HEK293 (cell line): ENCODE results near the gene TMEM167B.

Experiments
- CTCF ChIA-PET: fragments of 350-600 bp; formaldehyde crosslinking; extraction: SDS; loops from one replicate; lab custom pipeline; 2021; ENCODE audit warnings: antibody characterized with exemption; lab: Yijun Ruan, JAX
- POLR2A ChIA-PET: fragments of 300-600 bp; formaldehyde crosslinking; extraction: SDS; loops from one replicate; lab custom pipeline; 2020; ENCODE audit warnings: antibody characterized with exemption, inconsistent platforms; lab: Yijun Ruan, JAX
- H3K27ac ChIP-seq: fragments of 200-500 bp; sonication (Bioruptor generic); 2 replicates; pipeline ENCODE4 v1.5.1; 2014; ENCODE audit warnings: low read depth, low read length, control low read depth, inconsistent platforms; ENCODE audit errors: extremely low read depth
- H3K36me3 ChIP-seq, 2 experiments: fragments of 200-500 bp in 1 of 2; sonication (Bioruptor generic) in 1 of 2; 1 replicate in 1 of 2; 2 replicates in 1 of 2; pipeline ENCODE4 v1.5.1; 2014 to 2017; ENCODE audit warnings: inconsistent platforms in 2 of 2, low read length in 2 of 2; ENCODE audit not compliant: control insufficient read depth in 2 of 2, insufficient read depth in 1 of 2
- H3K4me1 ChIP-seq: fragments of 200-500 bp; sonication (Bioruptor generic); 2 replicates; pipeline ENCODE4 v1.5.1; 2014; ENCODE audit warnings: mild to moderate bottlenecking, low read length, inconsistent platforms; ENCODE audit not compliant: control insufficient read depth, insufficient read depth
- H3K4me3 ChIP-seq: 2 replicates; pipeline ENCODE4 v1.5.1; 2011; ENCODE audit warnings: low read depth, mild to moderate bottlenecking, control low read depth, low read length, moderate library complexity
- H3K9me3 ChIP-seq: fragments of 200-500 bp; sonication (Bioruptor generic); 2 replicates; pipeline ENCODE4 v1.5.1; 2014; ENCODE audit warnings: low read depth, low read length, inconsistent platforms; ENCODE audit not compliant: control insufficient read depth, insufficient read depth
- KLF8 ChIP-seq: fragments of 450-650 bp; formaldehyde crosslinking; IDR thresholded peaks from 2 replicates; pipeline ENCODE4 v1.5.1; 2016; ENCODE audit warnings: missing biosample characterization, missing genetic modification characterization
- OVOL3 ChIP-seq: fragments of 450-650 bp; formaldehyde crosslinking; IDR thresholded peaks from 2 replicates; pipeline ENCODE4 v1.5.1; 2016; ENCODE audit warnings: missing biosample characterization, missing genetic modification characterization
- PRDM1 ChIP-seq: fragments of 450-650 bp; formaldehyde crosslinking; IDR thresholded peaks from 2 replicates; pipeline ENCODE4; 2016; ENCODE audit warnings: missing biosample characterization, missing genetic modification characterization
- ZBTB20 ChIP-seq: fragments of 450-650 bp; formaldehyde crosslinking; IDR thresholded peaks from 2 replicates; pipeline ENCODE4 v1.5.1; 2016; ENCODE audit warnings: missing biosample characterization, missing genetic modification characterization
- ZEB2 ChIP-seq: fragments of 450-650 bp; formaldehyde crosslinking; IDR thresholded peaks from 2 replicates; pipeline ENCODE4 v1.5.1; 2016; ENCODE audit warnings: missing biosample characterization, missing genetic modification characterization
- ZFP37 ChIP-seq: fragments of 450-650 bp; formaldehyde crosslinking; IDR thresholded peaks from 2 replicates; pipeline ENCODE4 v1.5.1; 2016; ENCODE audit warnings: missing biosample characterization, missing genetic modification characterization
- ZNF112 ChIP-seq: fragments of 450-650 bp; formaldehyde crosslinking; IDR thresholded peaks from 2 replicates; pipeline ENCODE4 v1.5.0; 2017; ENCODE audit warnings: missing biosample characterization, missing genetic modification characterization
- ZNF155 ChIP-seq: fragments of 450-650 bp; formaldehyde crosslinking; IDR thresholded peaks from 2 replicates; pipeline ENCODE4 v1.5.1; 2016; ENCODE audit warnings: missing biosample characterization, missing genetic modification characterization
- ZNF211 ChIP-seq: fragments of 450-650 bp; formaldehyde crosslinking; IDR thresholded peaks from 2 replicates; pipeline ENCODE4 v1.5.1; 2016; ENCODE audit warnings: low read depth, missing biosample characterization, missing genetic modification characterization
- ZNF274 ChIP-seq, 2 experiments: fragments of 200-500 bp in 1 of 2; fragments of 450-650 bp in 1 of 2; sonication (Bioruptor generic) in 1 of 2; formaldehyde crosslinking in 1 of 2; IDR thresholded peaks; 2 replicates each; pipeline versions ENCODE4 v1.5.1 to v1.6.1; 2014 to 2016; ENCODE audit warnings: borderline replicate concordance in 1 of 2, inconsistent platforms in 1 of 2, low read length in 1 of 2, missing biosample characterization in 1 of 2, missing genetic modification characterization in 1 of 2
- ZNF324 ChIP-seq: fragments of 450-650 bp; formaldehyde crosslinking; IDR thresholded peaks from 2 replicates; pipeline ENCODE4 v1.5.1; 2016; ENCODE audit warnings: missing biosample characterization, missing genetic modification characterization
- ZNF335 ChIP-seq: fragments of 450-650 bp; formaldehyde crosslinking; conservative IDR thresholded peaks from 2 replicates; pipeline ENCODE4 v1.5.1; 2016; ENCODE audit warnings: missing biosample characterization, missing genetic modification characterization
- ZNF37A ChIP-seq: fragments of 450-650 bp; IDR thresholded peaks from 2 replicates; pipeline ENCODE4 v1.5.1; 2018; ENCODE audit warnings: missing biosample characterization, missing genetic modification characterization
- ZNF394 ChIP-seq: fragments of 450-650 bp; formaldehyde crosslinking; IDR thresholded peaks from 2 replicates; pipeline ENCODE4 v1.5.1; 2016; ENCODE audit warnings: missing biosample characterization, missing genetic modification characterization, mild to moderate bottlenecking, moderate library complexity, borderline replicate concordance
- ZNF423 ChIP-seq: fragments of 450-650 bp; formaldehyde crosslinking; IDR thresholded peaks from 2 replicates; pipeline ENCODE4 v1.5.1; 2016; ENCODE audit warnings: missing biosample characterization, missing genetic modification characterization
- ZNF521 ChIP-seq: fragments of 450-650 bp; formaldehyde crosslinking; IDR thresholded peaks from 2 replicates; pipeline ENCODE4 v1.5.1; 2017; ENCODE audit warnings: missing biosample characterization, mild to moderate bottlenecking, missing genetic modification characterization
- ZNF530 ChIP-seq: fragments of 450-650 bp; formaldehyde crosslinking; IDR thresholded peaks from 2 replicates; pipeline ENCODE4 v1.5.1; 2016; ENCODE audit warnings: low read depth, missing biosample characterization, missing genetic modification characterization
- ZNF558 ChIP-seq: fragments of 450-650 bp; formaldehyde crosslinking; IDR thresholded peaks from 2 replicates; pipeline ENCODE4 v1.5.1; 2016; ENCODE audit warnings: missing biosample characterization, missing genetic modification characterization
- ZNF571 ChIP-seq: fragments of 450-650 bp; formaldehyde crosslinking; IDR thresholded peaks from 2 replicates; pipeline ENCODE4 v1.5.0; 2017; ENCODE audit warnings: missing biosample characterization, missing genetic modification characterization
- ZNF610 ChIP-seq: fragments of 450-650 bp; formaldehyde crosslinking; IDR thresholded peaks from 2 replicates; pipeline ENCODE4 v1.5.1; 2016; ENCODE audit warnings: missing biosample characterization, missing genetic modification characterization, borderline replicate concordance
- ZNF785 ChIP-seq: fragments of 450-650 bp; formaldehyde crosslinking; IDR thresholded peaks from 2 replicates; pipeline ENCODE4 v1.5.1; 2016; ENCODE audit warnings: missing biosample characterization, missing genetic modification characterization
- ZNF792 ChIP-seq: fragments of 450-650 bp; formaldehyde crosslinking; IDR thresholded peaks from 2 replicates; pipeline ENCODE4 v1.5.1; 2016; ENCODE audit warnings: missing biosample characterization, missing genetic modification characterization
- TF ChIP-seq, protein P1 (sequence below): fragments of 450-650 bp; formaldehyde crosslinking; conservative IDR thresholded peaks from 2 replicates; pipeline ENCODE4 v1.5.1; 2016; ENCODE audit warnings: low read depth, missing biosample characterization, missing genetic modification characterization
- TF ChIP-seq, protein P2 (sequence below): fragments of 450-650 bp; formaldehyde crosslinking; IDR thresholded peaks from 2 replicates; pipeline ENCODE4 v1.5.1; 2016; ENCODE audit warnings: missing biosample characterization, missing genetic modification characterization
- TF ChIP-seq, protein P3 (sequence below): fragments of 450-650 bp; formaldehyde crosslinking; IDR thresholded peaks from 2 replicates; pipeline ENCODE4 v1.5.1; 2017; ENCODE audit warnings: missing biosample characterization, missing genetic modification characterization
- TF ChIP-seq, protein P4 (sequence below): fragments of 450-650 bp; formaldehyde crosslinking; IDR thresholded peaks from 2 replicates; pipeline ENCODE4 v1.5.1; 2016; ENCODE audit warnings: missing biosample characterization, missing genetic modification characterization
- TF ChIP-seq, protein P5 (sequence below): fragments of 450-650 bp; formaldehyde crosslinking; IDR thresholded peaks from 2 replicates; pipeline ENCODE4 v1.5.1; 2016; ENCODE audit warnings: missing biosample characterization, missing genetic modification characterization, low read depth
- TF ChIP-seq, protein P6 (sequence below): fragments of 450-650 bp; formaldehyde crosslinking; IDR thresholded peaks from 2 replicates; pipeline ENCODE4 v1.5.1; 2017; ENCODE audit warnings: missing biosample characterization, missing genetic modification characterization

Gene TMEM167B

DNA sequence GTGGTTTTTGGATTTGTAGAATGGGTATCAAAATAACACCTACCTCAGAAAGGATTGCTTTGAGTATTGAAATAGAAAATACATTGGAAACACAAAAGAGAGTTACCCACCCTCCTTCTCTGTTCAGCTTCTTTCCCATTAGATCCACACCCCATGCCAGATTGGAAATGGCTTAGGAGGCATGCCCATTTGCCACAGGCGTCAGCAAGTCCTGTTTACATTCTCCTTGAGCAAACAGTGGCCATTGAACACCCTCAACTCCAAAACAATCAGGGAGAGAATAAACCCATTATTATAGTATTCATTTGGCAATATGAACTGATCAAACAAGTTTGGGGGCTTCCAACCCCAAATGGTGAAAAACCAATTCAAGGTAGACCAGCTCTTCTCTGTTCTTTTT is 25.7 kb downstream of the TMEM167B start (continued):
- TF ChIP-seq, protein P1, sequence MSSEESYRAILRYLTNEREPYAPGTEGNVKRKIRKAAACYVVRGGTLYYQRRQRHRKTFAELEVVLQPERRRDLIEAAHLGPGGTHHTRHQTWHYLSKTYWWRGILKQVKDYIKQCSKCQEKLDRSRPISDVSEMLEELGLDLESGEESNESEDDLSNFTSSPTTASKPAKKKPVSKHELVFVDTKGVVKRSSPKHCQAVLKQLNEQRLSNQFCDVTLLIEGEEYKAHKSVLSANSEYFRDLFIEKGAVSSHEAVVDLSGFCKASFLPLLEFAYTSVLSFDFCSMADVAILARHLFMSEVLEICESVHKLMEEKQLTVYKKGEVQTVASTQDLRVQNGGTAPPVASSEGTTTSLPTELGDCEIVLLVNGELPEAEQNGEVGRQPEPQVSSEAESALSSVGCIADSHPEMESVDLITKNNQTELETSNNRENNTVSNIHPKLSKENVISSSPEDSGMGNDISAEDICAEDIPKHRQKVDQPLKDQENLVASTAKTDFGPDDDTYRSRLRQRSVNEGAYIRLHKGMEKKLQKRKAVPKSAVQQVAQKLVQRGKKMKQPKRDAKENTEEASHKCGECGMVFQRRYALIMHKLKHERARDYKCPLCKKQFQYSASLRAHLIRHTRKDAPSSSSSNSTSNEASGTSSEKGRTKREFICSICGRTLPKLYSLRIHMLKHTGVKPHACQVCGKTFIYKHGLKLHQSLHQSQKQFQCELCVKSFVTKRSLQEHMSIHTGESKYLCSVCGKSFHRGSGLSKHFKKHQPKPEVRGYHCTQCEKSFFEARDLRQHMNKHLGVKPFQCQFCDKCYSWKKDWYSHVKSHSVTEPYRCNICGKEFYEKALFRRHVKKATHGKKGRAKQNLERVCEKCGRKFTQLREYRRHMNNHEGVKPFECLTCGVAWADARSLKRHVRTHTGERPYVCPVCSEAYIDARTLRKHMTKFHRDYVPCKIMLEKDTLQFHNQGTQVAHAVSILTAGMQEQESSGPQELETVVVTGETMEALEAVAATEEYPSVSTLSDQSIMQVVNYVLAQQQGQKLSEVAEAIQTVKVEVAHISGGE (tag by site-specific recombination), result no peak
- TF ChIP-seq ZBTB20 (tag by site-specific recombination), result no peak
- no peak for TF ChIP-seq ZNF324 (tag by site-specific recombination)
- TF ChIP-seq, protein P2, sequence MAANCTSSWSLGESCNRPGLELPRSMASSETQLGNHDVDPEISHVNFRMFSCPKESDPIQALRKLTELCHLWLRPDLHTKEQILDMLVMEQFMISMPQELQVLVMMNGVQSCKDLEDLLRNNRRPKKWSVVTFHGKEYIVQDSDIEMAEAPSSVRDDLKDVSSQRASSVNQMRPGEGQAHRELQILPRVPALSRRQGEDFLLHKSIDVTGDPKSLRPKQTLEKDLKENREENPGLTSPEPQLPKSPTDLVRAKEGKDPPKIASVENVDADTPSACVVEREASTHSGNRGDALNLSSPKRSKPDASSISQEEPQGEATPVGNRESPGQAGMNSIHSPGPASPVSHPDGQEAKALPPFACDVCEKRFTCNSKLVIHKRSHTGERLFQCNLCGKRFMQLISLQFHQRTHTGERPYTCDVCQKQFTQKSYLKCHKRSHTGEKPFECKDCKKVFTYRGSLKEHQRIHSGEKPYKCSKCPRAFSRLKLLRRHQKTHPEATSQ (tag by site-specific recombination), result no peak
- TF ChIP-seq, protein P3, sequence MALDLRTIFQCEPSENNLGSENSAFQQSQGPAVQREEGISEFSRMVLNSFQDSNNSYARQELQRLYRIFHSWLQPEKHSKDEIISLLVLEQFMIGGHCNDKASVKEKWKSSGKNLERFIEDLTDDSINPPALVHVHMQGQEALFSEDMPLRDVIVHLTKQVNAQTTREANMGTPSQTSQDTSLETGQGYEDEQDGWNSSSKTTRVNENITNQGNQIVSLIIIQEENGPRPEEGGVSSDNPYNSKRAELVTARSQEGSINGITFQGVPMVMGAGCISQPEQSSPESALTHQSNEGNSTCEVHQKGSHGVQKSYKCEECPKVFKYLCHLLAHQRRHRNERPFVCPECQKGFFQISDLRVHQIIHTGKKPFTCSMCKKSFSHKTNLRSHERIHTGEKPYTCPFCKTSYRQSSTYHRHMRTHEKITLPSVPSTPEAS (tag by site-specific recombination), result no peak
- no peak for TF ChIP-seq ZNF571
- TF ChIP-seq ZNF335 (tag by site-specific recombination), result no peak
- no peak for TF ChIP-seq ZEB2 (tag by site-specific recombination)
- no peak for TF ChIP-seq ZNF521 (tag by site-specific recombination)
- TF ChIP-seq, protein P4, sequence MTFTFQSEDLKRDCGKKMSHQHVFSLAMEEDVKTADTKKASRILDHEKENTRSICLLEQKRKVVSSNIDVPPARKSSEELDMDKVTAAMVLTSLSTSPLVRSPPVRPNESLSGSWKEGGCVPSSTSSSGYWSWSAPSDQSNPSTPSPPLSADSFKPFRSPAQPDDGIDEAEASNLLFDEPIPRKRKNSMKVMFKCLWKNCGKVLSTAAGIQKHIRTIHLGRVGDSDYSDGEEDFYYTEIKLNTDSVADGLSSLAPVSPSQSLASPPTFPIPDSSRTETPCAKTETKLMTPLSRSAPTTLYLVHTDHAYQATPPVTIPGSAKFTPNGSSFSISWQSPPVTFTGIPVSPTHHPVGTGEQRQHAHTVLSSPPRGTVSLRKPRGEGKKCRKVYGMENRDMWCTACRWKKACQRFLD, result no peak
- no peak for TF ChIP-seq ZFP37 (tag by site-specific recombination)
- TF ChIP-seq ZNF610 (tag by site-specific recombination), result no peak
- TF ChIP-seq, all 188 proteins: peak for 0

- POLR2A ChIA-PET, result no interaction called here
- no peak for TF ChIP-seq ZNF112 (tag by site-specific recombination)
- no peak for TF ChIP-seq OVOL3 (tag by site-specific recombination)
- TF ChIP-seq ZNF37A (tag by site-specific recombination), result no peak
- TF ChIP-seq ZNF394, result no peak
- TF ChIP-seq ZBTB20 (tag by site-specific recombination), result no peak
- TF ChIP-seq ZNF558 (tag by site-specific recombination), result no peak
- TF ChIP-seq ZNF211, result no peak
- no peak for TF ChIP-seq ZNF155 (tag by site-specific recombination)
- TF ChIP-seq, protein P5, sequence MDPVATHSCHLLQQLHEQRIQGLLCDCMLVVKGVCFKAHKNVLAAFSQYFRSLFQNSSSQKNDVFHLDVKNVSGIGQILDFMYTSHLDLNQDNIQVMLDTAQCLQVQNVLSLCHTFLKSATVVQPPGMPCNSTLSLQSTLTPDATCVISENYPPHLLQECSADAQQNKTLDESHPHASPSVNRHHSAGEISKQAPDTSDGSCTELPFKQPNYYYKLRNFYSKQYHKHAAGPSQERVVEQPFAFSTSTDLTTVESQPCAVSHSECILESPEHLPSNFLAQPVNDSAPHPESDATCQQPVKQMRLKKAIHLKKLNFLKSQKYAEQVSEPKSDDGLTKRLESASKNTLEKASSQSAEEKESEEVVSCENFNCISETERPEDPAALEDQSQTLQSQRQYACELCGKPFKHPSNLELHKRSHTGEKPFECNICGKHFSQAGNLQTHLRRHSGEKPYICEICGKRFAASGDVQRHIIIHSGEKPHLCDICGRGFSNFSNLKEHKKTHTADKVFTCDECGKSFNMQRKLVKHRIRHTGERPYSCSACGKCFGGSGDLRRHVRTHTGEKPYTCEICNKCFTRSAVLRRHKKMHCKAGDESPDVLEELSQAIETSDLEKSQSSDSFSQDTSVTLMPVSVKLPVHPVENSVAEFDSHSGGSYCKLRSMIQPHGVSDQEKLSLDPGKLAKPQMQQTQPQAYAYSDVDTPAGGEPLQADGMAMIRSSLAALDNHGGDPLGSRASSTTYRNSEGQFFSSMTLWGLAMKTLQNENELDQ (tag by site-specific recombination), result no peak
- no peak for TF ChIP-seq ZNF792 (tag by site-specific recombination)
- no peak for TF ChIP-seq KLF8 (tag by site-specific recombination)
- TF ChIP-seq ZNF530 (tag by site-specific recombination), result no peak
- TF ChIP-seq ZNF785 (tag by site-specific recombination), result no peak
- TF ChIP-seq ZNF423 (tag by site-specific recombination), result no peak
- no peak for TF ChIP-seq ZNF274 (IDR thresholded peaks at IDR 0.05; ENCODE audit: low read length)
- TF ChIP-seq ZNF274 (tag by site-specific recombination; IDR thresholded peaks at IDR 0.05; ENCODE audit: borderline replicate concordance), result no peak
- TF ChIP-seq PRDM1, result no peak
- TF ChIP-seq, protein P6, sequence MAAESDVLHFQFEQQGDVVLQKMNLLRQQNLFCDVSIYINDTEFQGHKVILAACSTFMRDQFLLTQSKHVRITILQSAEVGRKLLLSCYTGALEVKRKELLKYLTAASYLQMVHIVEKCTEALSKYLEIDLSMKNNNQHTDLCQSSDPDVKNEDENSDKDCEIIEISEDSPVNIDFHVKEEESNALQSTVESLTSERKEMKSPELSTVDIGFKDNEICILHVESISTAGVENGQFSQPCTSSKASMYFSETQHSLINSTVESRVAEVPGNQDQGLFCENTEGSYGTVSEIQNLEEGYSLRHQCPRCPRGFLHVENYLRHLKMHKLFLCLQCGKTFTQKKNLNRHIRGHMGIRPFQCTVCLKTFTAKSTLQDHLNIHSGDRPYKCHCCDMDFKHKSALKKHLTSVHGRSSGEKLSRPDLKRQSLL (tag by site-specific recombination), result no peak
Observed at GRCh38 chr1:109118089-109118488, 27.5 kb downstream of the TMEM167B start.

More at GRCh38 chr1:109118089-109118488, 27.5 kb downstream of the TMEM167B start:
- CTCF ChIA-PET, result interaction anchor here (0.7 to 1.2 kb wide), 3 partner anchors 12 to 583 kb away, joined by 3 to 8 read pairs (median 6); partner anchors contain the start of gene SARS1
- no peaks in the 10 kb centered on the region for H3K36me3 ChIP-seq
- no peak overlapping the region for H3K4me3 ChIP-seq
- H3K27ac ChIP-seq, result no peak overlapping the region
- no peaks in the 10 kb centered on the region for H3K4me1 ChIP-seq
- no peaks in the 10 kb centered on the region for H3K9me3 ChIP-seq
